ENCODE measurements around the gene CCDC97.

DNA sequence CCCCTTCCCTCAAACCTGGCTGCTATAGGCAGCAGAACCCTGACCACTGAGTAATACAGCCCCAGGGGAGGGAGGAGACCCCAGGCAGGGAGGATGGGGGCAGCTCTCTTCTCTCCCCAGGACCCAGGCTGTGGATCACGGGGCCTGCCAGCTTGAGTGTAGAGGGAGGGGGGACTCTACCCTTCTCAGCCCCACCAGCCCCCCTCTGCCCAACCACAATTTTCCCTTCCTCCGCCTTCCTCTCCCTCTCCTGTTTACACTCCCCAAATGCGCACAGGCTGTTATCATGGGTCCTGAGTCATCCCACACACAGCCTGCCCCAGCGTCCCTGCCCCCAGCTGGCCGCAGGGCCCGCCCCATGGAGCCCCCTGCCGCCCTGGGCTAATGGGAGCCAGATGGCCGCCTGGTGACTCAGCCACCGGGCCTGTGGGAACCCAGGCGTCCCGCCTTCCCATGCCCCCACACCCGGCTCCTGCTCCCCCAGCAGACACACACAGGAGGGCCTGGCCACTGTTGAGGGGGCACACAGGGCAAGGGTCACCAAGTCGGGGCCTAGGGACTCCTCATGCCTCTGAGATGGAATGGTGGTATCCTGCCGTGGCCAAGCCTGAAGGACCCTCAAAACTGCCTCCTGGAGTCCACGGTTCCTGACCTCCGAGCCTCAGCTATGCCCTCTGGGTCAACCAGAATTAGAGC lies 13.6 kb downstream of the CCDC97 start:
- TF ChIP-seq, protein P1, sequence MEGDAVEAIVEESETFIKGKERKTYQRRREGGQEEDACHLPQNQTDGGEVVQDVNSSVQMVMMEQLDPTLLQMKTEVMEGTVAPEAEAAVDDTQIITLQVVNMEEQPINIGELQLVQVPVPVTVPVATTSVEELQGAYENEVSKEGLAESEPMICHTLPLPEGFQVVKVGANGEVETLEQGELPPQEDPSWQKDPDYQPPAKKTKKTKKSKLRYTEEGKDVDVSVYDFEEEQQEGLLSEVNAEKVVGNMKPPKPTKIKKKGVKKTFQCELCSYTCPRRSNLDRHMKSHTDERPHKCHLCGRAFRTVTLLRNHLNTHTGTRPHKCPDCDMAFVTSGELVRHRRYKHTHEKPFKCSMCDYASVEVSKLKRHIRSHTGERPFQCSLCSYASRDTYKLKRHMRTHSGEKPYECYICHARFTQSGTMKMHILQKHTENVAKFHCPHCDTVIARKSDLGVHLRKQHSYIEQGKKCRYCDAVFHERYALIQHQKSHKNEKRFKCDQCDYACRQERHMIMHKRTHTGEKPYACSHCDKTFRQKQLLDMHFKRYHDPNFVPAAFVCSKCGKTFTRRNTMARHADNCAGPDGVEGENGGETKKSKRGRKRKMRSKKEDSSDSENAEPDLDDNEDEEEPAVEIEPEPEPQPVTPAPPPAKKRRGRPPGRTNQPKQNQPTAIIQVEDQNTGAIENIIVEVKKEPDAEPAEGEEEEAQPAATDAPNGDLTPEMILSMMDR (IDR thresholded peaks at IDR 0.05), result no peak
- TF ChIP-seq POLR2A (IDR thresholded peaks at IDR 0.05), result no peak

Measured in heart left ventricle (tissue), 13 donors.